IPS-20b (cell line): Measurements from ENCODE around the gene CHMP6.

Source experiments
- H3K27ac ChIP-seq: one replicate; pipeline ENCODE4 v1.5.1; 2013; ENCODE audit warnings: low read length
- H3K27me3 ChIP-seq: 2 replicates; pipeline ENCODE4 v1.6.1; 2013; ENCODE audit warnings: mild to moderate bottlenecking, low read length, inconsistent platforms; ENCODE audit not compliant: insufficient read depth
- H3K36me3 ChIP-seq: 2 replicates; pipeline ENCODE4 v1.6.1; 2013; ENCODE audit warnings: low read depth, mild to moderate bottlenecking, inconsistent platforms, low read length, moderate library complexity; ENCODE audit not compliant: insufficient read depth
- H3K4me1 ChIP-seq: 2 replicates; pipeline ENCODE4 v1.6.1; 2013; ENCODE audit warnings: mild to moderate bottlenecking, control low read depth, inconsistent platforms, low read length, moderate library complexity; ENCODE audit not compliant: insufficient read depth
- H3K4me3 ChIP-seq: 2 replicates; pipeline ENCODE4 v1.5.1; 2013; ENCODE audit warnings: mild to moderate bottlenecking, low read length, inconsistent platforms
- H3K9ac ChIP-seq: 2 replicates; pipeline ENCODE4 v1.6.1; 2013; ENCODE audit warnings: low read depth, mild to moderate bottlenecking, inconsistent platforms, low read length, moderate library complexity
- H3K9me3 ChIP-seq: 2 replicates; pipeline ENCODE4 v1.6.1; 2013; ENCODE audit warnings: mild to moderate bottlenecking, low read depth, low read length, inconsistent platforms; ENCODE audit not compliant: insufficient read depth

Gene CHMP6

GRCh38 chr17:80980397-80981061 is 11.1 kb upstream of the CHMP6 start:
- H3K9ac ChIP-seq = no peak overlapping the region
- H3K4me3 ChIP-seq = peak overlapping the region; percentile 51; the same call in 1 of the 2 replicates

GRCh38 chr17:80981062-80981902 is 10.4 kb upstream of the CHMP6 start:
- H3K27ac ChIP-seq = no peak overlapping the region
- H3K9ac ChIP-seq = no peak overlapping the region
- H3K4me3 ChIP-seq = peak overlapping the region; percentile 61; the same call in 1 of the 2 replicates
- no peaks in the 10 kb centered on the region for H3K9me3 ChIP-seq
- H3K36me3 ChIP-seq = no peaks in the 10 kb centered on the region
- peaks cover 16% of the 10 kb centered on the region for H3K27me3 ChIP-seq
- H3K4me1 ChIP-seq = no peaks in the 10 kb centered on the region

More at GRCh38 chr17:80980397-80981061, 11.1 kb upstream of the CHMP6 start:
- Histone ChIP-seq H3K36me3 (no peaks in the 10 kb centered on the region), H3K27me3 (peaks cover 16% of the 10 kb centered on the region), H3K4me1 (no peaks in the 10 kb centered on the region), H3K9me3 (no peaks in the 10 kb centered on the region), H3K27ac (no peak overlapping the region)

GRCh38 chr17:80981929-80982425 is 9.7 kb upstream of the CHMP6 start:
- Histone ChIP-seq H3K9ac (no peak overlapping the region), H3K9me3 (no peaks in the 10 kb centered on the region), H3K27me3 (peaks cover 16% of the 10 kb centered on the region), H3K27ac (no peak overlapping the region), H3K4me1 (no peaks in the 10 kb centered on the region), H3K36me3 (no peaks in the 10 kb centered on the region), H3K4me3 (peak overlapping the region; percentile 61; the same call in 1 of the 2 replicates)

- no peak overlapping the region for H3K27ac ChIP-seq
- H3K4me1 ChIP-seq = no peaks in the 10 kb centered on the region
- no peak overlapping the region for H3K9ac ChIP-seq
- no peaks in the 10 kb centered on the region for H3K9me3 ChIP-seq
- peaks cover 16% of the 10 kb centered on the region for H3K27me3 ChIP-seq
- H3K36me3 ChIP-seq = no peaks in the 10 kb centered on the region
- no peak overlapping the region for H3K4me3 ChIP-seq
Measured at GRCh38 chr17:80982426-80982974, 9.1 kb upstream of the CHMP6 start.

GRCh38 chr17:80983545-80983944 is 8.1 kb upstream of the CHMP6 start:
- no peaks in the 10 kb centered on the region for H3K9me3 ChIP-seq
- no peak overlapping the region for H3K27ac ChIP-seq
- peaks cover 21% of the 10 kb centered on the region for H3K27me3 ChIP-seq
- no peak overlapping the region for H3K4me3 ChIP-seq
- no peaks in the 10 kb centered on the region for H3K36me3 ChIP-seq
- H3K9ac ChIP-seq = no peak overlapping the region
- no peaks in the 10 kb centered on the region for H3K4me1 ChIP-seq

- Histone ChIP-seq H3K9ac (no peak overlapping the region), H3K4me1 (no peaks in the 10 kb centered on the region)
Measured at GRCh38 chr17:80984749-80985148, 6.9 kb upstream of the CHMP6 start.

GRCh38 chr17:80986046-80986445 is 5.6 kb upstream of the CHMP6 start:
- no peak overlapping the region for H3K9ac ChIP-seq
- H3K36me3 ChIP-seq = no peaks in the 10 kb centered on the region
- H3K9me3 ChIP-seq = no peaks in the 10 kb centered on the region
- no peak overlapping the region for H3K27ac ChIP-seq
- H3K4me1 ChIP-seq = no peaks in the 10 kb centered on the region
- peaks cover 31% of the 10 kb centered on the region for H3K27me3 ChIP-seq
- no peak overlapping the region for H3K4me3 ChIP-seq

More at GRCh38 chr17:80984749-80985148, 6.9 kb upstream of the CHMP6 start:
- Histone ChIP-seq H3K27me3 (peaks cover 22% of the 10 kb centered on the region), H3K4me3 (no peak overlapping the region), H3K27ac (no peak overlapping the region), H3K9me3 (no peaks in the 10 kb centered on the region), H3K36me3 (no peaks in the 10 kb centered on the region)

- Histone ChIP-seq H3K9me3 (no peaks in the 10 kb centered on the region), H3K27me3 (peaks cover 25% of the 10 kb centered on the region), H3K4me1 (no peaks in the 10 kb centered on the region), H3K4me3 (no peak overlapping the region), H3K36me3 (no peaks in the 10 kb centered on the region), H3K9ac (no peak overlapping the region), H3K27ac (no peak overlapping the region)
Measured at GRCh38 chr17:80986816-80987475, 4.7 kb upstream of the CHMP6 start.

- no peak overlapping the region for H3K27ac ChIP-seq
- peaks cover 25% of the 10 kb centered on the region; the same call in 1 of the 2 replicates for H3K27me3 ChIP-seq
- no peak overlapping the region for H3K9ac ChIP-seq
Measured at GRCh38 chr17:80987941-80988461, 3.6 kb upstream of the CHMP6 start.

GRCh38 chr17:80989586-80989913 is 2.1 kb upstream of the CHMP6 start:
- Histone ChIP-seq H3K36me3 (no peaks in the 10 kb centered on the region), H3K27ac (no peak overlapping the region), H3K4me1 (0 out of 2 replicates have a peak, but pooled peaks cover 4% of the 10 kb centered on the region), H3K9me3 (no peaks in the 10 kb centered on the region), H3K9ac (no peak overlapping the region), H3K4me3 (no peak overlapping the region), H3K27me3 (peaks cover 25% of the 10 kb centered on the region; the same call in 1 of the 2 replicates)

More at GRCh38 chr17:80987941-80988461, 3.6 kb upstream of the CHMP6 start:
- Histone ChIP-seq H3K4me3 (no peak overlapping the region), H3K4me1 (0 out of 2 replicates have a peak, but pooled peaks cover 4% of the 10 kb centered on the region), H3K9me3 (no peaks in the 10 kb centered on the region), H3K36me3 (no peaks in the 10 kb centered on the region)
